Measurements from ENCODE around the gene COL19A1.

GRCh38 chr6:69883551-69883950, 17.2 kb downstream of the COL19A1 start:
- TF ChIP-seq CTCF (IDR thresholded peaks at IDR 0.05) (no peak), POLR2AphosphoS5 (IDR thresholded peaks at IDR 0.05) (no peak), POLR2A (IDR thresholded peaks at IDR 0.05) (no peak)

Data from breast epithelium (tissue), 3 donors.